HG03103 (cell line): Measurements from ENCODE around the gene ARMC8.

ENCODE experiments used
- ATAC-seq: cut with Tn5 transposase; IDR thresholded peaks from one replicate; pipeline ENCODE4 v1.9.1; 2021; ENCODE audit warnings: low read depth; ENCODE audit not compliant: unreplicated experiment

Gene ARMC8

DNA sequence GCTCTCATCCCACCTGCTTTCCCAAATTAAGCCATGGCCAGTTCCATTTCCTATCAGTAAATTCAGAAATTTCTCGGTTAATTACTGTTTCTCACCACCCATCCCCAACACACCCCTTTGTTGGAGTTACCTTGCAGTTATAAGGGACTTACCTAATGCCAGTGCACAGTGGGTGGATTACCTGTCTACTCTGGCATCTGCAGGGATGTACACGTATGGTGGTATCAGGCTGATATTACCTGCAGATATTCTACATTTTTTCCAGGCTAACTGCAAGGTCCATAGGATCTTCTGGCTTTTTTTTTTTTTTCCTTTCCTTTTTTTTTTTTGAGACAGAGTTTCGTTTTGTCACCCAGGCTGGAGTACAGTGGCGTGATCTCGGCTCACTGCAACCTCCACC lies 153.4 kb downstream of the ARMC8 start:
- ATAC-seq: no peak

DNA sequence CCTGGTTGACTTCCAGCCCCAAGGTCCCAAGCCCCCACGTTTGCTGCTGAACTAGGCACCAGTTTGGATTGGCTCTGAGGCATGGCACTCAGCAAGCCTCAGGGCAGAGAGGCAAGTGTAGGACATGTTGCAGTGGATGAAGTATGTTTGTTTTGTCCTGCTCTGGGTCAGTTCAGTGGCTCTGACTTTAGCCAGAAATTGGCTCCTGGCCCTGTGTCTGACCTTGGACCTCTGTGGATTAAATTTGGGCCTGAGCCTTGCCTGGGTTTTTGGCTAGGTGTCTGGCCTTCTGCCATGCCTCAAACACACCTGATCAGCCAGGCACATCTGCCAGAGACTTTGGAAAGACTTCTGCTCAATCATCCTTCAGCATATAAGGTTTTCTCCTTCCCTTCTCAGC lies 157.7 kb downstream of the ARMC8 start:
- no peak for ATAC-seq
